IMR-90 (cell line): ENCODE results near the gene IZUMO4. TPM values are rescaled to one million over a fixed set of nuclear protein-coding genes. Genes with fewer than 3 reads are reported as not detected.

Source experiments
- ATAC-seq: fragments of 200-7000 bp; cut with Tn5 transposase; 2 replicates; pipeline ENCODE4 v1.9.1; 2020; ENCODE audit warnings: low read depth, mild to moderate bottlenecking, moderate library complexity
- BruUV-seq: library from RNA; stranded (reverse); fragments of 400-500 nt; replicated peaks from 2 replicates; lab custom pipeline; 2021; lab: Mats Ljungman, UMichigan
- CTCF ChIA-PET: fragments of 300-600 bp; formaldehyde crosslinking; extraction: SDS; loops from one replicate; lab custom pipeline; 2021; ENCODE audit warnings: antibody characterized with exemption; lab: Yijun Ruan, JAX
- POLR2A ChIA-PET: fragments of 300-600 bp; sonication (Branson Sonifier 250); formaldehyde crosslinking; loops from one replicate; lab custom pipeline; 2022; ENCODE audit warnings: antibody characterized with exemption; ENCODE audit not compliant: unreplicated experiment; lab: Charles Lee
- DNase-seq: peaks from one replicate; pipeline ENCODE4 v3.0.0; 2013
- H2AFZ ChIP-seq: replicated peaks from 2 replicates; pipeline ENCODE3; 2013; ENCODE audit warnings: low read length, mild to moderate bottlenecking; ENCODE audit not compliant: poor library complexity
- H2AK5ac ChIP-seq: 2 replicates; pipeline ENCODE4 v1.6.1; 2013; ENCODE audit warnings: low read depth, low read length, inconsistent platforms
- H2AK9ac ChIP-seq: replicated peaks from 2 replicates; pipeline ENCODE3; 2013; ENCODE audit warnings: mild to moderate bottlenecking, low read depth, low read length, moderate library complexity; ENCODE audit not compliant: poor library complexity
- H2BK120ac ChIP-seq: 2 replicates; pipeline ENCODE4 v1.6.1; 2013; ENCODE audit warnings: low read depth, low read length, inconsistent platforms
- H2BK15ac ChIP-seq: 3 replicates; pipeline ENCODE4 v1.6.1; 2013; ENCODE audit warnings: low read depth, low read length, inconsistent platforms
- H2BK20ac ChIP-seq: 2 replicates; pipeline ENCODE4 v1.6.1; 2013; ENCODE audit warnings: low read depth, mild to moderate bottlenecking, inconsistent platforms, low read length, moderate library complexity
- H2BK5ac ChIP-seq: 2 replicates; pipeline ENCODE4 v1.6.1; 2013; ENCODE audit warnings: mild to moderate bottlenecking, low read depth, low read length, inconsistent platforms; ENCODE audit not compliant: poor library complexity, severe bottlenecking
- H3K14ac ChIP-seq: replicated peaks from 2 replicates; pipeline ENCODE4 v1.6.1; 2013; ENCODE audit warnings: low read depth, low read length, inconsistent platforms
- H3K18ac ChIP-seq: 2 replicates; pipeline ENCODE4 v1.6.1; 2013; ENCODE audit warnings: low read depth, low read length, control low read depth
- H3K23ac ChIP-seq: 2 replicates; pipeline ENCODE4 v1.6.1; 2013; ENCODE audit warnings: low read depth, low read length, inconsistent platforms
- H3K27ac ChIP-seq: 2 replicates; pipeline ENCODE4 v1.5.1; 2013; ENCODE audit warnings: mild to moderate bottlenecking, control low read depth, low read length; ENCODE audit not compliant: insufficient read depth
- H3K27me3 ChIP-seq: 2 replicates; pipeline ENCODE4 v1.6.1; 2013; ENCODE audit warnings: low read length; ENCODE audit not compliant: control insufficient read depth, insufficient read depth
- H3K36me3 ChIP-seq: 2 replicates; pipeline ENCODE4 v1.6.1; 2013; ENCODE audit warnings: low read length, mixed read lengths; ENCODE audit not compliant: control insufficient read depth, insufficient read depth
- H3K4ac ChIP-seq: 2 replicates; pipeline ENCODE4 v1.6.1; 2013; ENCODE audit warnings: low read depth, low read length, inconsistent platforms
- H3K4me1 ChIP-seq: 2 replicates; pipeline ENCODE4 v1.6.1; 2013; ENCODE audit warnings: low read length, mixed read lengths; ENCODE audit not compliant: control insufficient read depth, insufficient read depth
- H3K4me2 ChIP-seq: 2 replicates; pipeline ENCODE4 v1.6.1; 2013; ENCODE audit warnings: low read depth, mild to moderate bottlenecking, control low read depth, low read length, moderate library complexity
- H3K4me3 ChIP-seq: 2 replicates; pipeline ENCODE4 v1.5.1; 2013; ENCODE audit warnings: low read depth, mild to moderate bottlenecking, control low read depth, low read length, moderate library complexity; ENCODE audit not compliant: insufficient read depth
- H3K56ac ChIP-seq: 2 replicates; pipeline ENCODE4 v1.6.1; 2013; ENCODE audit warnings: low read length, inconsistent platforms; ENCODE audit not compliant: insufficient read depth; ENCODE audit errors: extremely low read depth
- H3K79me1 ChIP-seq, 2 experiments: 2 replicates each; pipeline ENCODE4 v1.6.1; 2013; ENCODE audit warnings: low read length in 2 of 2, inconsistent platforms in 1 of 2, low read depth in 1 of 2
- H3K9ac ChIP-seq: 2 replicates; pipeline ENCODE4 v1.6.1; 2013; ENCODE audit warnings: low read depth, low read length, control low read depth
- H3K9me1 ChIP-seq: 2 replicates; pipeline ENCODE4 v1.6.1; 2013; ENCODE audit warnings: low read length, inconsistent platforms; ENCODE audit not compliant: insufficient read depth
- H3K9me3 ChIP-seq: 2 replicates; pipeline ENCODE4 v1.6.1; 2013; ENCODE audit warnings: low read length; ENCODE audit not compliant: control insufficient read depth, insufficient read depth
- H4K20me1 ChIP-seq: 2 replicates; pipeline ENCODE4 v1.6.1; 2013; ENCODE audit warnings: low read length, inconsistent platforms; ENCODE audit not compliant: insufficient read depth
- H4K5ac ChIP-seq: 2 replicates; pipeline ENCODE4 v1.6.1; 2013; ENCODE audit warnings: mild to moderate bottlenecking, low read depth, low read length, control low read depth
- H4K8ac ChIP-seq, 2 experiments: 2 replicates each; pipeline ENCODE4 v1.6.1; 2013; ENCODE audit warnings: low read depth in 2 of 2, low read length in 2 of 2, control low read depth in 1 of 2, inconsistent platforms in 1 of 2
- H4K91ac ChIP-seq: 2 replicates; pipeline ENCODE4 v1.6.1; 2013; ENCODE audit warnings: low read depth, low read length, inconsistent platforms; ENCODE audit not compliant: insufficient read depth
- FOS ChIP-seq: fragments of 150-350 bp; IDR thresholded peaks from 2 replicates; pipeline ENCODE4 v1.6.1; 2016; ENCODE audit warnings: low read depth, low read length
- RAD21 ChIP-seq: IDR thresholded peaks from 2 replicates; pipeline ENCODE4 v1.6.1; 2012; ENCODE audit warnings: low read length, improper control_type of control experiment
- WGBS, 2 experiments: methylation state at CpG; one replicate each; pipeline versions ENCODE4 v1.1.5 to v1.1.7; 2013; ENCODE audit warnings: missing lambda C conversion rate in 2 of 2; ENCODE audit not compliant: insufficient read length in 1 of 2; ENCODE audit errors: extremely low coverage in 2 of 2; 5-methylcytosine and 5-hydroxymethylcytosine counted together
- dilution Hi-C: fragments of 300-500 bp; cut with HindIII; formaldehyde crosslinking; loops from one replicate; pipeline ENCODE4 v1.14.3; 2018; ENCODE audit warnings: low sequenced_read_pairs; ENCODE audit not compliant: unreplicated experiment
- in situ Hi-C: fragments of 300-500 bp; cut with MboI; formaldehyde crosslinking; loops from 3 replicates; pipeline ENCODE4 v1.14.3; 2019; ENCODE audit warnings: low sequenced_read_pairs, inconsistent platforms, mixed read lengths
- intact Hi-C: fragments of 100-400 bp; cut with micrococcal nuclease; formaldehyde crosslinking; loops from 2 replicates; pipeline ENCODE4 v1.10.0; 2022
- polyA plus RNA-seq, 3 experiments: library from polyadenylated mRNA; depleted of rRNA; stranded (reverse); fragments of >200 nt; gene quantifications; 2 replicates each; pipeline ENCODE4 v1.2.3, GENCODE V29; 2012; ENCODE audit warnings: low replicate concordance in 1 of 3
- total RNA-seq: library from RNA; depleted of rRNA; stranded (reverse); fragments of >200 nt; gene quantifications from 2 replicates; pipeline ENCODE4 v1.2.3, GENCODE V29; 2012

Gene IZUMO4
- total and polyA plus RNA-seq, 2 of the 4 experiments (the other 2 are of a cell fraction), result 0.72 to 2.8 TPM

GRCh38 chr19:2054763-2055162 lies 42.0 kb upstream of the IZUMO4 start:
- H3K4me3 ChIP-seq, result no peak overlapping the region
- no peak overlapping the region for H4K91ac ChIP-seq
- no peak overlapping the region for H2BK15ac ChIP-seq
- H3K18ac ChIP-seq, result no peak overlapping the region
- no peak overlapping the region for H4K8ac ChIP-seq
- H2BK120ac ChIP-seq, result no peak overlapping the region
- BruUV-seq, result no TSS peak
- peak overlapping the region; percentile 42 for H2AK9ac ChIP-seq
- ChIA-PET CTCF (no interaction called here), POLR2A (no interaction called here)
- intact Hi-C loops (no loop called here), in situ Hi-C loops (no loop called here), dilution Hi-C loops (no loop called here)
- no peak overlapping the region for H3K4me2 ChIP-seq
- no peak overlapping the region for H3K27ac ChIP-seq
- TF ChIP-seq RAD21 (no peak), FOS (no peak)
- ATAC-seq (no peak), DNase-seq (no peak)
- no CpG with 5 or more reads among the region's 8 CpGs for WGBS, 2 experiments
- H3K9ac ChIP-seq, result no peak overlapping the region
- H3K56ac ChIP-seq, result no peak overlapping the region
- peaks cover 7% of the 10 kb centered on the region for H4K20me1 ChIP-seq
- H3K4ac ChIP-seq, result no peak overlapping the region
- no peak overlapping the region for H2BK5ac ChIP-seq
- no peak overlapping the region for H4K5ac ChIP-seq
- H2AK5ac ChIP-seq, result peak overlapping the region; percentile 78
- no peaks in the 10 kb centered on the region for H3K27me3 ChIP-seq
- peaks cover 21% of the 10 kb centered on the region for H3K4me1 ChIP-seq
- H3K9me1 ChIP-seq, result peaks cover 12% of the 10 kb centered on the region
- no peaks in the 10 kb centered on the region for H3K36me3 ChIP-seq
- no peak overlapping the region for H3K23ac ChIP-seq
- H2AFZ ChIP-seq, result no peak overlapping the region
- H3K14ac ChIP-seq, result no peak overlapping the region
- H3K79me1 ChIP-seq, result peaks cover 2 to 34% of the 10 kb centered on the region in 2 experiments; a peak in 3 of 4 replicates
- 0 out of 2 replicates have a peak overlapping the region, but pooled peaks have one; percentile 33 for H2BK20ac ChIP-seq
- H3K9me3 ChIP-seq, result no peaks in the 10 kb centered on the region
